AG09309 (cell line): ENCODE measurements around the gene RFX6.

Source experiments
- DNase-seq: peaks from one replicate; pipeline ENCODE4 v3.0.0-alpha.2; 2010; ENCODE audit warnings: low read depth
- H3K4me3 ChIP-seq: 2 replicates; pipeline ENCODE4 v1.5.1; 2011; ENCODE audit warnings: mild to moderate bottlenecking, low read depth, low read length, moderate library complexity; ENCODE audit not compliant: control insufficient read depth
- CTCF ChIP-seq: IDR thresholded peaks from 2 replicates; pipeline ENCODE4 v1.5.1; 2011; ENCODE audit warnings: mild to moderate bottlenecking, low read depth, low read length, inconsistent platforms; ENCODE audit not compliant: insufficient read depth, control insufficient read depth; ENCODE audit errors: missing control alignments

Gene RFX6

GRCh38 chr6:116877743-116878142 lies 701 bp downstream of the RFX6 start:
- DNase-seq: no peak
- TF ChIP-seq CTCF: no peak
- H3K4me3 ChIP-seq: no peak overlapping the region

- no peak overlapping the region for H3K4me3 ChIP-seq
- DNase-seq: no peak
- TF ChIP-seq CTCF: no peak
Observed at GRCh38 chr6:116881236-116881635, 4.2 kb downstream of the RFX6 start.

- DNase-seq: no peak
- no peak for TF ChIP-seq CTCF
- no peak overlapping the region for H3K4me3 ChIP-seq
Observed at GRCh38 chr6:116883005-116883404, 6.0 kb downstream of the RFX6 start.

GRCh38 chr6:116884530-116884929 lies 7.5 kb downstream of the RFX6 start:
- no peak overlapping the region for H3K4me3 ChIP-seq
- DNase-seq: no peak
- TF ChIP-seq CTCF: no peak

GRCh38 chr6:116887168-116887567 lies 10.1 kb downstream of the RFX6 start:
- no peak for DNase-seq
- TF ChIP-seq CTCF: no peak
- H3K4me3 ChIP-seq: no peak overlapping the region

GRCh38 chr6:116887894-116888293 lies 10.9 kb downstream of the RFX6 start:
- no peak overlapping the region for H3K4me3 ChIP-seq
- no peak for DNase-seq
- no peak for TF ChIP-seq CTCF

GRCh38 chr6:116888732-116889360 lies 11.8 kb downstream of the RFX6 start:
- TF ChIP-seq CTCF: no peak
- H3K4me3 ChIP-seq: no peak overlapping the region
- DNase-seq: no peak
